Dermis microvascular lymphatic vessel endothelial cell (primary cell): ENCODE measurements around the gene HOXC11. TPM values are rescaled to one million over a fixed set of nuclear protein-coding genes. Genes with fewer than 3 reads are reported as not detected.

Experiments
- DNase-seq, 2 donors: peaks; one replicate each; pipeline versions ENCODE4 v3.0.0 to v3.0.0-alpha.2; 2010; ENCODE audit warnings: low read depth in 2 of 2
- total RNA-seq: library from RNA; depleted of rRNA; stranded (reverse); fragments of >200 nt; gene quantifications from 2 replicates; pipeline ENCODE4 v1.2.1, GENCODE V29; 2014

The HOXC11 gene
- total RNA-seq, 1 donor from 2014 or later, result not detected

DNA sequence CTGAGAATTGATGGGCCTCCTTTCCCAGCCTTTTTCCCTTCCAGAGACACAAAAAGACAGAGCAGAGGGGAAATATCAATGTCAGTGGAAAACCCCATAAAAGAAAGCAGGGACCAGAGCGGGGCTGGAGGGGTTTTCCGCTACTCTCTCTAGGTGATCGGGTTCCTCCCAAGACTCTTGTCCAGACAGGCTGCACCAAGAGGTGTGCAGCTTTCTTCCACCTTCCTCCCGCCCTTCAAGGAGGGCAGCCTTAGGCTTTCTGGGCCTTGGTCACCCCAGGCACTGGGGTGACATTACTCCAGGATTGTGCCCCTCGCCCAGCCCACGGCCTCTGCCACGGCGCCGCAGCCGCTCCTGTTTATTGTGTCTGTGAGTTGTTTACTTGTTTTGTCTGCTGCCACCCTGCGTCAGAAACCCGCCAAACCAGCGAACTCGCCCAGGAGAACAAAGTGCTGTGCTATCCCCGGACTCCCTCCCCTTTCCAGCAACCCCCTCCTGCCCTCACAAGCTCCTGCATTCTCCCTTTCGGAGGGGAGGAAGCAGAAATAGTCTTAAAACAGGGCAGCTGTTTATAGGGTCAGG is 48.6 kb downstream of the HOXC11 start:
- DNase-seq, result no peak

DNA sequence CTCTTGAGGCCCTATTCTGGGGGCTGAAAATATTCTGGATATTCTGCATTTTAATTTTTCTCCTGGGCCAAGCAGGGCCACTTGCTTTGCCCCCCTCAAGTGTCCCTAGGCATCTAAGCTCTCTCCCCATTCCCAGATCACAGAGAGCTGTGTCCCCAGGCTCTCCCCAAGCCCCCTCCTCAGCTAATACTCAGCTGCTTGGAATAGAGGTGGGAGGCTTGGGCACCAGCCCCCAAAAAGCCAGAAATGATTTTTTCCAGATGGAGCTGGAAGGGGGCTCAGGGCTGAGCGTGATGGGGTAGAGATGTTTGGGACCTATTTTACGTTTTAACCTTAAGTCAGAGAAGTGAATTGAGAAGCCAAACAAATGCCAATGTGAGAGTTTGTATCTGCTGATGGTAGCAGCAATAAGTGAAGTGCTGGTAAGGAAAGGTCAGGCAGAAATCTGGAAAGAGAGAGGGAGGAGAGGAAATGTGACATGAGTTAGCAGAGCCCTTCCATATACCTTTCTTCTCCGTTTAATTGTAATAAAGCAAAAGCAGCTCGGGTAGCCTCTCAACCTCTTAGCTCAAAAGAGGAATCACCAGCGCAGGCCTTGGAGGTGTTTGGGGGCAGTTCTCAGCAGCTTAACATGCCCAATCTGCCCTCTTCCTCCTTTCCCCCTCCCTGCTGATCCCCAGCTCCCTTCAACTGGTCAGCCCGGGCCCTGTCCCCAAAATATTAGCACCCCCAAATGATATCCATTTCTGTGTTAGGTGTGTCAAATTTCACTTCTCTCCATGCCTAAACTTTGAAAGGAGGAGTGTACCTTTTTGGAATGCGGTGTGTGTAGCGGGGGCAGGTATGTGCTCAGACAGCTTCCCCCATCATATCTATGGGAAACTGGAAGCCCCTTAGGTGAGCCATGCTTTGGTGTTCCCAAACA is 50.3 kb downstream of the HOXC11 start:
- DNase-seq, result no peak

DNA sequence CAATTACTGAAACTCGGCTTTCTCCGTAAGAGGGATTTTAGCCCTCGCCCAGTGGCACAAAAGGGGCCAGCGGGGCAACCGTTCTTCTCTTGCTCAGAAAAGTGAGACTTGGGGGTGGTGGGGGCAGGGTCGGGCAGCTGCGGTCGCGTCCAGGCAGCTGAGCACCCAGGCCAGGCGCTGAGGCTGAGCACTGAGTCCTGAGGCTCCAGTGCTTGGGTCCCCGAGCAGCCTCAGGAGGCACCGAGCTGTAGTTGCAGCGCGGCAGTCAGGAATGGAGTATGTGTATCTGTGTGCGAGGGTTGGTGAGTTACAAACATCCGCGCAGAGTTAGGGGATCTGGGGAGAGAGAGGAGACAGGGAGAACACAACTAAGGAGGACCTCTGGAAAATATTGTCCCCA is 51.2 kb downstream of the HOXC11 start:
- DNase-seq, result no peak

DNA sequence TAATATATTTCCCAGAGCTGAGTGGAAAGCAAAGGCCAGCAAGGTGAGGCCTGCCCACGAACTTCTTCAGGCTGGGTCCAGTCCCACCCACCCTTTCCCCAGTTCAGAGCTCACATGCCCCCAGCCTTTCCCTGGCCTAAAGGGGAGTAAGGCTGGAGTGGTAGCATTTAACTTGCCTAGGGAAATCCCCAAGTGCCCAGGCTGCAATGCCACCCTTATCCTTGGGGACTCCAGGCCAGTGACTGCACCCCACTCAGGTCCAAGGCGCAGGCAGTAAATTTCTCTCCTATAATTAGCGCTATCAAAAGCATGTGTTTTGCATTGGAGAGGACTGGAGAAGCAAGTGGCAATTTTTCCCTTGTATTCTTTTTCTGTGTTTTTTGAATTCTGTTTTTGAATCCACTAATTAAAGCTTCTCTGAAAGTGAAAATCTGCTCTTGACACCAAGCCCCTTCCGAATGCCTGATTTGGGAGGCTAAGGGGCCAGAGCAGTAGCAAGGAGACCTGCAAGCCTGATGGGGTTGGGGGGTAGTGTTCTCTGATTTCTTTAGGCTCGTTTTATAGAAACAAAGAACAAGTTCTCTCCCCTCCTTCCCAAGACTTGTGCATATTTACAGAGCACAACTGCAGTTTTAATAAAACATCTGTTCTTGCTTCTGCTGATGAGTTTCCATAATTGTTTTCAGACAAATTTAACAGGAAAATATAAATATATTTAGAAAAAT is 51.8 kb downstream of the HOXC11 start:
- no peak for DNase-seq

DNA sequence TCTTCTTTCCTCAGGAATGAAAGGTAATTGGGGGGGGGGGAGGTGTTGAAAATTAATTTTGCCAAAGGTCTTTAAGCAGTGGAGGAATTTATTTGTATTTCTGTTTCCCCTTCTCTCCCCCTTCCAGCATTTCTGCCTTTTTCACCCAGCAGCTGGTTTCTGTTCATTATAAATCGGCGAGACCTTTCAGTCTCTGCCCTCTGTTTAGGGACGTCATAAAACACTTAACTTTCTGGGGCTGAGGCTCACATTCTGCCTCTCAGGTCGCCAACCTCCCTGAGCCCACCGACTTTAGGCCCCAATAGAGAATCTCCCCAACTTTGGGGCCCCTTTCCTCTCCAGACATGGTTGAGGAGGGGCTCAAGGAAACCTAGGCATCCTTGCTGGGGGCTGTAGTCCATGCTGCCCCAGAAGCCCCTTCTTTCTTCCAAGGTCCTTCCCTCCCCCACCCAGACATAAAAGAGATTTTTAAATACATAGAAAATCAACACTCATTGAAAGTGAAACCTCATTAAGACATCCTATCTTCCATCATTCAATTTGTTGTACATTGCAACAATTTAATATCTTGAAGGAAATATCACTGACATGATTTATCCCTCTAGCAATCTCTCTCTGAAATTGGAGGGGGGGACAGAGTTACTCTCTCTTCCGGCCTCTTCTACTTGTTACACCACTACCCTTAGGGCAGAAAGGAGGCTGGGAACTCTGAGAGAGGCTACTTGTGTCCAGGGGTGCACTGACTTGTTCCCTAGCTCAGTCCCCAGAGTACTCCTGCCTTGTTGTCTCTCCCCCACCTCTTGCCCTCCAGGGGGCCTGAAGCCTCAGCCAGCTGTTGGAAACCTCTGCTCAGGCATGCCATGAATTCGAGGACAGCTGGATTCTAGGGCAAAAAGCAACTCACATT is 52.8 kb downstream of the HOXC11 start:
- DNase-seq, result no peak

DNA sequence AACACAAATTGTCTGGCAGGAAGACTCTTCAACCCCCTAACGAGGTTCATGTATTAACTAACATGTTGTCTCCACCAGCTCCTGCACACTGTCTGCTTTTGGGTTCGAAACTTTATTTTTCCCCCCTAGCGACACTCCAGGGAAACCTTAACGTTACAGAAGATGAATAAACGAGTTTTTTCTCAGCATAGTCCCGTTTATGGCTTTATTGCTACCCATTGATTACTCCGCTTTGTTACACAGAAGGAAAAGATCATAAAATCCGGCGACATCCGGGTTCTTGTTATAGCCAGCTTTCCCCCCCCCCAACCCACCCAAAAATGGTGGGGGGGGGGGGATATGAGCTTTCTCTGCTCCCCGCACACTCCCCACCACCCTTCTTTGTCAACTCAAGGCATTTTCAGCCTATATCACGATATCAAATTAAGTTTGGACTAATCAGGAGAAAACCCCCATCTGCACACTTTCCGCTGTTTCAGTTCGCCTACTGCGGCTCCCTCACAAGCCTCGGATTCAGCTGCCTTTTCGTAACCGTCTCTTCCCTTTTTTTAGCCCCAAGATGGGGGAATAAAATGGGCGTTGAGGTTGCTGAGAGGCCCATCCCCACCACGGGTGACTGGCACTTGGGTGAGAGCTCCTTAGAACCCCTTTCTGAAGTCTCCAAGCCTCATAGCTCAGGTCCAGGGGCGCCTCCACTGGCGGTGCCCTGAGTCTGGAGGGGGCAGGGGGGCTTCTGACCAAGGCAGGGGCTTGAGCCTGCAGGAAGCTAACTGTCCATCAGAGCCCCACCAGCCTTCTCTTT is 53.9 kb downstream of the HOXC11 start:
- DNase-seq, result no peak

Other genes starting within 250 kb of the HOXC11 start
- 44.9 and 72.6 TPM in 2 replicates for gene CALCOCO1, start 245.7 kb upstream of the HOXC11 start, total RNA-seq
- not detected in 2 replicates for gene CISTR, start 221.1 kb upstream of the HOXC11 start, total RNA-seq
- not detected in 2 replicates for gene HOXC13, start 34.3 kb upstream of the HOXC11 start, total RNA-seq
- gene HOXC12, start 18.2 kb upstream of the HOXC11 start, total RNA-seq, result not detected in 2 replicates
- gene HOTAIR, start 1.8 kb downstream of the HOXC11 start, total RNA-seq, result not detected in 2 replicates
- not detected in 2 replicates for gene HOXC10, start 12.0 kb downstream of the HOXC11 start, total RNA-seq
- 0.13 and 1.3 TPM in 2 replicates for gene HOXC9, start 27.0 kb downstream of the HOXC11 start, total RNA-seq
- not detected in 2 replicates for gene HOXC8, start 35.9 kb downstream of the HOXC11 start, total RNA-seq
- gene HOXC6, start 55.3 kb downstream of the HOXC11 start, total RNA-seq, result 0.13 TPM in 1 of 2 replicates, not detected in the other
- not detected in 2 replicates for gene HOXC5, start 59.9 kb downstream of the HOXC11 start, total RNA-seq
- not detected in 2 replicates for gene HOXC4, start 80.7 kb downstream of the HOXC11 start, total RNA-seq
- 16.2 and 17.5 TPM in 2 replicates for gene SMUG1, start 215.9 kb downstream of the HOXC11 start, total RNA-seq